ENCODE measurements around the gene UQCRC1.
A peak's percentile ranks its signal among the peaks of the same experiment; 100 is the strongest.

The UQCRC1 gene

DNA sequence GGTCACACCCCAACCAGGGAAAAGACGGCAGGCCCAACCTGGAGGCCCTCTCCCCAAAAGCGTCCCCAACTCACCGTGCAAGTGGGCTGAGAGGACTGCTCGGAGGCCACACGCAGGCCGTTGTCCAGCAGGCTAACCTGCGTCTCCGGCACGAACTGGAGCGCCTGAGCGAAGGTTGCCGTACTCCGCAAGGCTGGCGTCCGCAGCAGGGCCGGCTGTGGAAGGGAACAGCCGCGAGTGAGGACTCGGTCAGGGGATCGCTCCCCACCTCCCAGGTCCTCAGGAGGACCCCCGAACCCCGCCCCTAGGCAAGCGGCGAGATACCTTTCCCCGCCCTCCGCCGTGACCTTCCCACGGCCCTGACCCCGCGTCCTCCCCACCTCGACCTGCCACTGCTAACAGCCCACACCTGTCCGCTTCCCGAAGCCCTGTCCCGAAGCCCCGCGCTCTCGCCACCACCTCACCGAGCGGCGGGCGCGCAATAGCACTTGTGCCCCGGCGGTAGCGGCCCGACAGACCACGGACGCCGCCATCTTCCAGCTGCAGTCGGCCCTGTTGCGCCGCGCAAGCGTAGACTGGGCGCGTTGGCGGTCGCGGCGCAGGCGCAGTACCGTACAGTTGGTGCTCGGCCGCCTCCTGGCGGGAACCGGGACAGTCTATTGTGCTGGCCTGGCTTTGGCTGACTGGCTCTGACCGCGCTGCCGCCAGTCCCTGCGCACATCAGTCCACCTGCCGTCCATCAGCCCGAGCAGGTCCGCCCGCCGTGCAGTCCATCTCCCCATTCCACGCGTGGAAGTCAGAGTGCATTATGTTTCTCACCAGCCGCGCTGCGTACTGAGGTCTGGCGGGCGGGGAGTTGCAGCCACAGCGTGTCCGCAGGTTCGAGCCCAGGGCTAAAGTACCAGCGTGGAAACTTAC is at the start of gene UQCRC1:
UQCRC1 (minus strand) TSS at position 559 of the 918 bp plus-strand sequence; CDS start at position 533, 26 bp downstream.
- DNase-seq, result peak; percentile 90

DNA sequence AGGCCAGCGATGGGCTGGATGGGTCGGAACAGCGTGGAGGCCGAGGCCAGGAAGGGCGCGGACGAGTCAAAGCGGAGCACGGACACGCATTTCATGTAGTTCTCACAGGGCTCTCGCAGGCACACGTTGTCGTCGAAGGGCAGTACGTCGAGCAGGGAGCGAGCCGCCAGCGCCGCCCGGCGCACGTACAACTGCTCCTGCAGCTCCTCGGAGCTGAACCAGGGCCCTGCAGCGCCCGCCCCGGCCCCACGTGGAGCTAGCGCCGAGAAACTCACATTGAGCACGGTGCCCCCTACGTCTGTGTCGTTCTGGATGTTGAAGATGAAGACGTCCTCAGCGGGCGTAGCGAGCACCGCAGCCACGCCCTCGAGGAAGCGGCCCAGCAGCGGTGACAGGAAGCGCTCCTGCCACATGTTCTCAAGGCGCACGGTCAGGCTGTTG is 47.4 kb upstream of the UQCRC1 start:
- DNase-seq, result peak; percentile 19

DNA sequence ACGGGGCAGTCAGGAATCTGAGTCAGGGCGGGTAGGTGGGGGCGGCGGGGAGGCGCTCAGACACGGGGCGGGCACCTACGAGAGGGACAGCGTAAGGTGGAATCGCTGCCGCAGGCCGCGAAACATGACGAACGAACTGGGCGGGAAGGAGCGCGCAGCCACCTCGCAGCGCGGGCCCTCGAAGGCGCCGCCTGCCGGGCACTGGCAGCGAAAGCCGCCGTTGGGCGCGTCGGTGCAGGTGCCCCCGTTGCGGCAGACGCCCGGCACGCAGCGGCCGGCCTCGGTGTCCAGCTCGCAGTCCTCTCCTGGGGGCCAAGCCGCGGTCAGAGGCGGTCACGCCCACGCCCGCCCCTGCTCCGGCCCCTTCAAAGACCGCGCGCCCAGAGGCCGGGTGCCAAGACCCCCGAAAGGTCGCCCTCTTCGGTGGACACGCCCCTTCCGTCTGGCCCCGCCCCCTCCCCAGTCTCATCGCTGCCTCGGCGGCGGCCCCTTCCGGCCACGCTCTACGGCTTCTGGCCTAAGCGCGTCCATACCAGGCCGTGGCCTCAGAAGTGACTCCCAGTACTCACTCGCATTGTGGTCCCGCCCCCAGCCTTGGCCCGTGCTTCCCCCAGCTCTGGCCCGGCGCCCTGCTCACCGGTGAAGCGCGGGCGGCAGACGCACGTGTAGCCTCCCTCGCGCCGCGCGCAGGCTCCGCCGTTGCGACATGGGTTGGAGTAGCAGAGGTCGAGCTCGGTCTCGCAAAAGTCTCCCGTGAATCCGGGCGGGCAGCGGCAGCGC is 46.8 kb upstream of the UQCRC1 start:
- peak; percentile 83 for DNase-seq

DNA sequence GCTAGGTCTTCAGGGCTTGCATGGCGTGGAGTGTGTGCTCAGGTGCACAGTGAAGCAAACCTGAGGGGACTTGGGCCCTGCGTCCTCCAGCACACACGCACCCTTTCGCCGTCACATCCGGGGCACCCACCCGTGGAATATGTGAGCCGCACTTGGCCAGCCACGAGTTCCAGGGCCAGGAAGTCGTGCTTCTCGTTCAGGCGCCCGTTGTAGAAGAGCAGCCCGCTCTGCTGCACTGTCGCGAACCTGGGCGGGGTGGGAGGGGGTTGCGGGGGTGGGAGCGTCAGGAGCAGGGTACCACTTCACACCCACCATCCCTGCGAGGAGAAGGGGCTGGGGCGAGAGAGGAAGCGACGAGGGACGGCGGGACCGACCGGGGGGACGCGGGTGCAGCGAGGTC is 46.2 kb upstream of the UQCRC1 start:
- DNase-seq, result peak; percentile 43

DNA sequence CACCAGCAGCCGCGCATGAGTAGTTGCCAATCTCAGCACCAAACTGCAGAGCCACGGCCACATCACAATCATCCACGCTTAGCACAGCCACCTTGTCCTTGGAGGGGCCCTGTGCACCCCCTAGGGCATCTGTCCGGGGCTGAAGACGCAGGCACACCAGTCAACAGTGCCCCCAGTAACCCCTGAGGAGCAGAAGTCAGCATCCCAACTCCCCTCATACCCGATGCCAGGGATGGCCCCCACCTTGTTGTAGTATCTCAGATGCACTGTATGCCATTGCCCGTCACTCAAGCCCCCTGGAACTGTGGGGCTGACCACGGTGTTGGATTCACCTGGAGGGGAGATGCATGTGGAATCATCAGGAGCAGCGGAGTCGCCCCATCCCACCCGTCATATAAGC is 45.6 kb upstream of the UQCRC1 start:
- no peak for DNase-seq

DNA sequence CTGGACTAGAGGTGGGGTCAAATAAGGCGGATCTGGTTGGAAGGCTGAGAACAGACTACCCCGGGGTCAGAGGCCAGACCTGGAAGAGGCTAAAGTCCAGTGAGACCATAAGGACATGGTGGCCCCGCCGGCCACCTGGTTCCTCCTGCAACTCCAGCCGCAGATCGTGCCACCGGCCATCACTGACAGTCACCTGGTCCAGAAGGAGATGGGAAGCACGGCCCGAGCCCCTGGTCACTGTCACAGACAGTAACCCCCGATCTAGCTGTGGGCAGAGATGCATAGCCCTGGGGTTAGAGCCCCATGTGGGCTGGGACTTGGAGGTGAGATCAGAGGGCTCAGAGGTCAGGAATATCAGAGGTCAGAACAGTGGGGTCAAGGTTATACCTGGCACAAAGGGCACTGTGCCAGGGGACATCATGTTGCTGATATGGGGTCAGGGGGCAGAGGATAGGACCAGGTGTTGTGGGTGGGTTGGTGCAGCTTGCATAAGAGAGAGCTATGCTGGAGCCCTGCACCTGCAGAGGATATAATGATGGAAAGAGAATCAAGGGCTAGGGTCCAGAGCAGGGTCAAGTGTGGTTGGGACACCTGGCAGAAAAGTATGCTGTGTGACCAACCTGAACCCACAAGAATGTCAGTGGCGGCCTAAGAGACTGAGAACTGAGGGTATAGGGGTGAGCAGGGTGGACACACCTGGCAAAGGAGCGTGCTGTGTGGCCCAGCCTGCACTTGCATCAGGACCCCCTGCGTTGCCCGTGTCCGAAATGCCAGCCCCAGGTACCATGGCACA is 43.7 kb upstream of the UQCRC1 start:
- no peak for DNase-seq

DNA sequence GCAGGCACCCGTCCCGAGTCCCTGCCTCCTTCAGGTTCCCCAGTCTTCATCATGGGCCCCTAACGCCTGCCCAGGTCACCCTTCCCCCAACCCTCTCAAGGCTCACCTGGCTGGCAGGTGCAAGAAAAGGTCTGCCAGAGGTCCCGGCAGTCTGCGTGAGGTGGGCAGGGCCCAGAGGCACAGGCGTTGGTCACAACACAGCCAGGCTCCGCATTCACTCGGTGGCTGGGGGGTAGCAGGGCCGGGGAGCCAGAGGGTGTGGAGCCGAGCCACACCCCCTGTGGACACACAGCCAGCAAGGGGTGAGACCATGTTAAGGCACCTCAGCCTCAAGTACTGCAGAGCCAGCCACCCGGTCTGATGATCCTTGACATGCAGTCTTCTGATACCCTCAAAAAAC is 42.3 kb upstream of the UQCRC1 start:
- no peak for DNase-seq

DNA sequence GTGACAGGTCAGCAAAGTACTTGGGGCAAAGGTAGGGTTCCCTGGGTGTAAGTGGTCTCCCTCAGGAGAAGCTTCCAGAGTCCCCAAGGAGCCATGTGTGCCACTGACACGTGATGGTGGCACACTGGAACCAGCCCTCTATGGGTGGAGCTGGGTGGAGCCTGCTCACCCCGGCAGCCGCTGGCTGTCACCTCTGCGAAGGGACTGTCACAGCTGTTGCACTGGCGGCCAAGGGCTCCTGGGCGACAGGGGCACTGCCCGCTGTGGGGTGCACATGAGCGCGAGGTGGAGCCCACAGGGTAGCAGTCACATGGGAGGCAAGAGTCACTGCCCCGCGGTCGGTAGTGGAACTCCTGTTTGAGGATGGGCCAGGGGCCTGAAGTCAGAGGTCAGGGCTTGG is 41.3 kb upstream of the UQCRC1 start:
- DNase-seq, result no peak

DNA sequence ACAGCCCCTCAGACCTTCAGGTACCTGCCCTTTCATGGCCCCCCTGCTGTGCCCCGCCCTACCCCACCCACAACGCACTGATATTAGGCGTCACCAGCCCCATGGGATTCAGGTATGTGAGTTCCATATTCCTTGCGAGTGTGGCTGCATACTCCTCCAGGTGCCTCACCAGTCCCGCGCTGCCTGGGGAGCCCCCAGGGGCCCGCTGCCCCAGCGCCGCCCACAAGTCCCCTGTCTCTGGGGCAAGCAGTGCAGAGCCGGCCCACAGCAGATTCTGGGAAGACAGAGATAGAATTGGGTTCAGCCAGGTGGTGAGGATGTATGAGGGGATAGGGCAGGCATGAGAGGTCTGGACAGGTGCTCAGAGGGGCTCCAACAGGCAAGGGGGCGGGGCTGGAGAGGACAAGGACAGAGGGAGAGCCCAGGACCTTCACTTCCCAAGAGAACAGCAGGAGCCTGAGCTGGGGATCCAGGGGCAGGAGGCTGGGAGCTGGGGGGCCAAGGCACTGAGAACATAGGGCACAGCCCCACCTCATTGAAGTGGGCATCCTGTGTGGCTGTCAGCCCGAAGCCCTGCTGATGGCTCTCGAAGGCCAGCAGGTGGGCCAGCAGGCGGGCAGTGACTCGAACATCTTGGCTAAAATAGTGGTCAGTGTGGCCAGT is 38.9 kb upstream of the UQCRC1 start:
- no peak for DNase-seq

DNA sequence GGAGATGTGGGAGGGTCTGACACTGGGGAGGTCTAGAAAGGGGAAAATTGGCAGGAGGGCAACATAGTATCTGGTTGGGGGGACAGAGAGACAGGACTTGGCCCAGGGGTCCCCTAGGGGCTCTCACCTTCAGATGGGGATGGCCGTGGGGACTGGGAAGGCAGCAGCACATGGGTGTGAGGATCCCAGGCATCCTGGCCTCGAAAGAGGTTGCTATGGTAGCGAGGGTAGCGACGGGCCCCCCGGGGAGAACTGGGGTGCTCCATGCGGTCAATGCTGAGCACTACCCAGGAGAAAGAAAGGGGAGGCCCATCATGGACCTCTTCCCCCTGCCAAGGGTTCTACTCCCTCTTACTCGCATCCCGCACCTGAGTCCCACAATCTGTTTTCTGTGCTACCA is 38.3 kb upstream of the UQCRC1 start:
- no peak for DNase-seq

DNA sequence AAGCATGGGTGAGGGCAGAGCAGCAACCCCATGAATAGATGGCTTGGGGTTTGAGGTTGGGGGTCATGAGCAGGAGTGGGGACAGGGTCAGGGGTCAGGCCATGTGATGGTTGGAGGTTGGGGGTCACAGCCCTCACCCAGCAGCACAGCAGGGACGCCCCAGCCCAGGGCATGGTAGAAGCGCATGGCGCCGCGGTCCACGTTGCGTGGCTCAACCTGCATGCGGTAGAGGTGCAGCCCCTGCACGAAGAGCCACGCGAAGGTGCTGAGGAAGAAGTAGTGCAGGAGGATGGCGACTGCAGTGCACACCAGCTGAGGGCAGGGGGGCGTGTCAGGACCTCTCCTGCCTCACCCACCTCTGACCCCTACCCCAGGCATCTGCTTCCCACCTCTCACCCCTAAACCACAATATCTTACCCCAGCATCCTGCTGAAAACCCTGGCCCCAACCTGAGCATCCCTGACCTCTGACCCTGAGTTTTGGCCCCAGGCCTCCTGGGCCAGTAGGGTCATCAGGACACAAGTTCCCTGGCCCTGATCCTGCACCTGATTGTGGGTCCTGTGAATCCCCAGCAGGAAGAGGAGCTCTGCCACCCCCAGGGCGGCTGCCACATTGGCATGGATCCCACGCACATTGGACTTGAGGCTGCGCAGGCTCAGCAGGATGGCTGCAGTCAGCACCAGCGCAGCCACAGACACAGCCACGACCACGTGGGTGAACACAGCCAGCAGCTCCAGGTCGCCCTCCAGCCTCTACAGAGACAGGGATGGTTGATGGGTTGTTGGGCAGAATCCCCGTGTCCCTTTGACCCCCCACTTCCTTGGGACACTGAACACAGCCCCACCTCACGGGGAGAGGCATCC is 35.7 kb upstream of the UQCRC1 start:
- DNase-seq, result no peak

DNA sequence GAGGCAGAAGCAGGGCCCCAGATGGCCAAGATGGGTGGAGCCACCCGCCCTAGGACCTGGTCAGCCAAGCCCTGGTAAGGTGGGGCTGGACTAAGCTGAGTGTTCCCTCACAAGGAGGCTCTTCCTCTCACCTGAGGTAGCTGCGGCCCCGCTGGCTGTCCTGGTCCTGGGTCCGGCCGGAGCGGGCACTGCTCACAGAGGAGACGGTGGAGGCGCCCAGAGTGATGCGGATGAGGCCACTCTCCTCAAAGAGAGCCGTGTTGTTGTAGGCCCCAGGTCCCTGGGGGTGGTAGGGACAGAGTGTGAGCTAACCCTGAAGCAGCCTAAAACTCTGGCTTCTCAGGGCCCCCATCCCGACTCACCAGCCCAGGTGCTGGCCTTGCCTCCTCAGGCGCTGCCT is 33.2 kb upstream of the UQCRC1 start:
- no peak for DNase-seq

DNA sequence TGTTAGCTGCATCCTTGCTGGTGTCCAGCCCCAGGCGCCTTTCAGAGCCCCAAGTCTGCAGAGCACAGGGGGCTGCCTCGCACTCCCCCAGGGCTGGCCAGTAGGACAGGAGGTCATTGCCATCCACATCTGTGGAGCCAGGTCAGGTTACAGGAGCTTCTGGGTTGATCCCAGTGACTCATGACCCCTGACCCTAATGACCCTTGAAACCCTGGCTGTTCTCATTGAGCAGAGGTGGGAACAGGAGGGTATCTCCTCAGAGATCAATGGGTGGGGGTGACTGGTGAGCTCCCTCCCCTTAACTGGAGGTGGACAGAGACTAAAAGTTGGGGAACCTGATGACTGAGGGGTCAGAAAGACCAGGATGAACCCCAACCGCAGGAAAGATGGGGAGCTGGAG is 31.9 kb upstream of the UQCRC1 start:
- DNase-seq, result no peak

DNA sequence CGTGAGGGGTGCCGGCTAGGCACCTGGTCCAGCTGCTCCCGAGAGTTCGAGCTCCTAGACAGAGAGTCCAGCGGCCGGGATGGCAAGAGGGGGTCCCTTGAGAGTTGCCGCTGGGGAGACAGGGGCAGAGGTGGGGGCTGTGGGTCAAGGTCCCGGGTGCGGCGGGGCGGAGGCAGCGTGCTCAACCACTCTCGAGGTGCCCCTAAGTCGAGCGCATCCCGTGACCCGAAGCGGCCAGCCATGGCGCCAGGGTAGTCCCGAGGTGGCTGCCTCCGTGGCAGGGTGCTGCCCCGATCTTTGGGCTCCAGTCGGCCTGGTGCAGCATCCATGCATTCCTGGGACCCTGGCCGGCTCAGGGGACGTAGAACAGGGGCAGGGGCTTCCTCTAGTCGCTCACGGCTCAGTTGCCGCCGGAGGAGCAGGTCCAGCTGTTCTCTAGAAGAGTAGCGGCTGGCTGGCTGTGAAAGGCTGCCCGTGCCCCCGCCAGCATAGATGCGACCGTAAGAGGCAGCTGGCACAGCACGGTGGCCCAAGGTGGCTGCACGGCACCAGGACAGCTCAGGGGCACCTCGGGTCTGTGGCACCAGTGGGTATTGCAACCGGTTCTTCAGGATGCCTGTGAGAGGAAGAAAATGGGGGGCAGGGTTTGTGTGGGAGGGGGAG is 30.6 kb upstream of the UQCRC1 start:
- no peak for DNase-seq

DNA sequence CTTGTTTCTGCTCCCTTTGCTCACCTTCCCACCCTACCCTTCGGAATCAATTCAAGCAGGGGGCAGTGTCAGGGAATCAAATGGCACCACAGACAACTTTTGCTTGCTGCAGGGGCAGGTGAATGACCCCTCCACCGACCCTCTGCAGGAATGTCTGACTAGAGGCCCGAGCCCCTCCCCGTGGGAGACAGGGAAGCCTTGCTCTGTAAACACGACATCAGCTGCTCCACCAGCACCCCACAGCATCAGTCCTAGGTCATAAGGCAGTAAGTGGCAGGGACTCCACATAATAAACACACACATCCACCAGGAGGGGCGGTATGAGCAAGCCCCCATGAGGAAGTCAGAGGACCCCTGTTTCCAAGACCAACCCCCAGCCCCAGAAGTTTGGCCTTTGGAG is 27.9 kb upstream of the UQCRC1 start:
- DNase-seq, result no peak

DNA sequence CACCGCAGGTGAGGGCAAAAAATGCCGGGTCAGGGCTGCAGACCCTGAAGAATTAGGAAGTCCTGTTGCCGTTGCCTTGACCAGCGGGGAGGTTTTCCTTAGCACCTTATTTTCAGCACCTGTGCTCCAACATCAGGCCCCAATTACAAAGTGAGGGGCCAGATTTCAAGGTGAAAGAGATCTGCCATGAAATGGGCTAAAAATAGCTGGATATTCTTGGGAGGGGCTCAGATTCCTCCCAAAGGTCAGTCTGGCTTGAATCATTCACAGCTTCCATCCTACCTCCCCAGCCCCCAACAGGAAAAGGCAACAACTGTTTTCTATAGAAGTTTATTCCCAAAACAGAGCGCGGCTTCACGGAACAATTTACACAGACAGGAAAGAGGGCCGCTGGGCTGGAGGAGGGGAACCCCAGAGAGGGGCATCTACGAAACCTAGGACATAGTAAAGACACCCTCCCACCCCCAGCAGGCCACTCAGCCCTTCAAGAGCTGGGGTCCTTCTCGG is 26.8 kb upstream of the UQCRC1 start:
- no peak for DNase-seq

DNA sequence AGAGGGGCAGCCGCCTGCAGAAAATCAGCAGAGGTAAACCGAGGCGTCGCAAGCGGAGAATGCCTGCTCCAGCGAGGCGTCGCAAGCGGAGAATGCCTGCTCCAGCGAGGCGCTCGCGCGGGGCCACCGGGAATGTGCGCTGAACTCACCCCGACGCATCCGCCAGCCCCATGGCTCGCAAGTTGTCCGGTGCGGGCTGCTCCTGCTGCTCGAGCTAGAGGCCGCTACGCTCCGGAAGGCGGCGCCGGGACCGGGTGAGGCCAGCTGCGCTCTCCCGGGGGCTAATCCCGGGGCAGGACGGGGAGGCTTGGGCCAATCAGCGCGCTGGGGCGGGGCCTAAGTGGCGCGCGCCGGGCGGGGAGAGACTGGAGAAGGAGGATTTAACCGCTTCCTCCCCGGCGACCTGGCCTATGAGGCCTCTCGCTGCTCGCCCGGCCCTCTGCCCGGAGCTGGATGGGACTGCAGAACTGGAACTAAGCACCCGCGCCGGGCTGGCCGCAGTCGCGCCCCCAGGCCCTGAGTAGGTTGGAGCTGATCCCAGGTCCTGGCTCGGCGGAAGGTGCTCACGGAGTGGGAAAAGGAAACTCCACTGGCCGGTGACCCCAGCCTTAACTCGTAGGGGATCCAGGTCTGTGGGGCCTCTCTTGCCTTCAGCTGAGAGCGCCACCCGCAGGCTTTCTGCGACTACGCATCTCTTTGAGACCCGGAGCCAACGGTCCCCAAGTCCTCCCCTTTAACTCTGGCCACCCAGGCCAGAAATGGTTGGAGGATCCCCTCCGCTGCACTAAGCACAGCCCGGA is 26.0 kb upstream of the UQCRC1 start, which contains the start of gene SLC26A6:
SLC26A6 (minus strand) TSS at position 240 of the 800 bp plus-strand sequence; CDS start at position 172, 68 bp downstream.
- peak; percentile 94 for DNase-seq

DNA sequence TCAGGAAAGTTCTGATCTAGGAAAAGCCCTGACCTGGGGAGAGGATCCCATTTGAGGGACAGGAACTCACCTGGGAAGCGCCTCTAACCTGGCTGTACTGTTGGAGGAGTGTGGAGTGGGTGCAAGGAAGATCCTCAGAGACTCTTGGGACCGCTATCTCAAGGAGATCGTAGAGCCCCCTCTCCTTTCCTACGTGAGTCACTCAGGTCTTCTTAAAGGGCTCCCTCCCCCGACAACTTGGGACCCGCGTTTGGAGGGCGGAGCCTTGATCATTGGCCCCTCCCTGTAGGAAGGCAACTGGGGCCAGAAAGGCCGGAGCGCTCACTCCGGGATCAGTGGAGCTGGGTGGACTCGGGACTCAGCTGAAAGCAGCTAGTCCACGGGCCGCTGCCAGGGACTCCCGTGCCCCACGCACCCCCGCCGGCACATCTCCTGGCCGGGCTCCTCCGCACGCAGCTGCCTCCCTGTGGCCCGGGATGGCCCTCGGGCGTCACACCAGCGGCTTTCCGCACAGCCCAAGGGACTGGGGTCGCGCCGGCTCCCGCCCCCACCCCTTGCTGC is 25.3 kb upstream of the UQCRC1 start:
- peak; percentile 58 for DNase-seq

DNA sequence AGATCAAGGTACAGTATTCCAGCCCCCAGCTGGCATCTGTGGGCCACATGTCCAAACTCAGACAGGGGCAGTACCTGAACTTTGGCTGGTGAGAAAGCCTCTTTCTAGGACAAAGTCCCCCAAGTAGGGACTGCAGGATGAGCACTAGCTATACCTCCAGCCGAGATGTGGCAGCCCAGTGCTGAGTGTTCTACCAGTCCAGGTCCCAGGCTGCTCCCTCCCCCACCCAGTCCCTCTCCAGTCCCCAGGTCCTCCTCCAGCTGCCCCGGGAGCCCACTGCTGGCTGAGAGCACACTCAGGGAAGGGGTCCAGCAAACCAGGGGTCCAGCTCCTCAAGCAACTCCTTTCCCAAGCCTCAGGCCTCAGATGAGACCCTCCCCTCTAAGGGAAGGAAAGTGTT is 24.3 kb upstream of the UQCRC1 start:
- no peak for DNase-seq
